ENCODE data around the gene ANTXR2. TPM values are rescaled to one million over a fixed set of nuclear protein-coding genes. Genes with fewer than 3 reads are reported as not detected.
A peak's percentile ranks its signal among the peaks of the same experiment; 100 is the strongest.
"Not testable (repeated sequence)": the region's sequence is repeated elsewhere in the genome, so short reads cannot be mapped to it uniquely, and the experiment has no call there.

Gene ANTXR2
- total RNA-seq, 1 experiment from 2014 or later: 18.9 TPM

GRCh38 chr4:80024335-80024734 lies 48.7 kb downstream of the ANTXR2 start:
- DNase-seq (ENCODE audit: low read depth): no peak

- no peak for DNase-seq (ENCODE audit: low read depth)
Measured at GRCh38 chr4:80022282-80022681, 50.7 kb downstream of the ANTXR2 start.

DNA sequence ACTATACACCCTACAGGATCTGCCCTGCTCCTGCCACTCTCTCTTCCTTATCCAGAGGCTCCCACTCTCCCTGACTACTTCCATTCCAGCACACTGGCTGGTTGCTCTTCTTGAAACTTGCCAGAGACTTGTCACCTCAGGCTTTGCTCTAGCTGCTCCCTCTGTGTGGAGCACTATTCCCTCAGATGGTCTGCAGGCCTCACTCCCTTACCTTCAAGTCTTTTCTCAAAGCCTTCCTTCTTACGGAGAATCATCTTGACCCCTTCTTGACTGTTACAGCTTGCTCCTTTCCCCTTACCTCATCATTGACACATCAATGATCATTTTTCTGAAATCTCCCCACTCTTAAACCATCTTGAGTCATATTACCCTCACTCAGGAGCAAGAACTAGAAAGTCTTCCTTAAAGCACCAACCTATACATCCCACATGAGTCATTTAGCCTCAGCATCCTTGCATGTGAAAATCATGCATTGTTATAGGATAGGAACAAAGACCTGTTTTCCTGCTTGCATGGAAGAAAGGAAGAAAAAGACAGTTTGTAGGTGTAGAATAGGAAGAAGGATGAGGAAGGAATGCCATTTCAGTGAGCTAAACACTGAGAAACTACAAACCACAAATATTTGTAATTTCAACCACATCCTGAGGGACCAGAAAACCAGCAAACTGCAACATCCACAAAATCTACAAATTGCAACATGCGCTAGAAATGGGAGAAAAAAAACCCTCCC lies 55.7 kb downstream of the ANTXR2 start:
- DNase-seq (ENCODE audit: low read depth): peak; percentile 79

DNA sequence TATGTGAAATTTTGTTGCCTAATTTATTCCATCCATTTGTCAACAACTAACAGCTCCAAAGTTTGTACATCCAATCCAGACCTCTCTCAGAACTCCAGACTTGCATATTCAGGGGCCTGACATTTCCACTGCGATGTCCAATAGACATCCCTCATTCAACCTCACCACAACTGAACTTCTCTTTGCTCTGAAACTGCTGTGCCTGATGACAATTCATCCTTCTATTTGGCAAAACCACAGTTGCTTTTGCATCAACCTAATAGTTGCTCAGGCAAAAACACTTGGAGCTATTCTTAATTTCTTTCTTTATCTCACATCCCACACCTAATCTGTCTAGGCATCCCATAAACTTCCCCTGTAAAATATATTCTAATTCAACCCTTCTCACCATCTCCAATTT lies 56.5 kb downstream of the ANTXR2 start:
- peak; percentile 41 for DNase-seq (ENCODE audit: low read depth)

DNA sequence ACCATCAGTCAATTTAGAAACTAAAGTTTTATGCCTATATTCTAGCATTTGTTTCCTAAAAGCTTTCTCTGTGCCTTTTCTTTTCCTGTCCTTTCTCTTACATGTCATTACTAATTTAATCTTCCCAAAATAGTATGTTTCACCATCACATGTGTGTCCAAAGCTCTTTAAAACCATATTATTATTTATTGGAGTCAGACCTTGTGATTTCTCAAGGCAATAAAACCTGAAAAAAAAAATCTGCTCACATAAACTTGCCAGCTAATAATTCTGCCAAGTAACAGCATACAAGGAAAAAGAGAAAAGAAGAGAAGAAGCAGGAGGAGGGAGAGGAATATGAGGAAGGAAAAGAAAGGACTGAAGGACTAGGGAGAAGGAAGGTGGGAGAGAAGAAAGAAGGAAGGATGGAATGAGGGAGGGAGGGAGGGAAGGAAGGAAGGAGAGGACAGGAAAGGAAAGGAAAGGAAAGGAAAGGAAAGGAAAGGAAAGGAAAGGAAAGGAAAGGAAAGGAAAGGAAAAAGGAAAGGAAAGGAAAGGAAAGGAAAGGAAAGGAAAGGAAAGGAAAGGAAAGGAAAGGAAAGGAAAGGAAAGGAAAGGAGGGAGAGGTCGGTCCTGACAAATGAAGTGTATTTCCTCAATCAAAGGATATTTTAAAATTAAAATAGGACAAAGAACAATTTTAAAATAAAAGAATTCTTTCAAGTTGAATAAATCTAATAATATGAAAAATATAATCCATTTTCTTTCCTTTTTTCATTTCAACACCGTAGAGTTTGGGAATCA lies 57.4 kb downstream of the ANTXR2 start:
- no peak for DNase-seq (ENCODE audit: low read depth)

DNA sequence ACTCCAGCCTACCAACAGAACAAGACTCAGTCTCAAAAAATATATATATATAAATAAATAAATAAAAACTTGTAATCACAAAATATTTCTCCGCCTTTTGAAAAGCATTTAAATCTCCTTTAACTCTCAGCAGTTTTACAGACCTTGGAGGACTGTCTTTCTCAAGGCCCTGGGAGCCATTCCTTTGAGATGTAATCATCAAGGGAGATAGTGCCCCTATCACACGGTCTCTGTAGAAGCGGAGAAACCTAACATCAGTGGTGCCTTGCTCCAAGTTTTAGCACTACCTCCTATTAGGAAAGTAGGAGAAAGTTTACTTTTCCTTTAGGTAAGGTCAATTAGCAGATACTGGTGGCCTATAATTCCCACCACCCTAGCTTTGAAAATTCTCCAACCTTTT lies 58.5 kb downstream of the ANTXR2 start:
- DNase-seq (ENCODE audit: low read depth): no peak

DNA sequence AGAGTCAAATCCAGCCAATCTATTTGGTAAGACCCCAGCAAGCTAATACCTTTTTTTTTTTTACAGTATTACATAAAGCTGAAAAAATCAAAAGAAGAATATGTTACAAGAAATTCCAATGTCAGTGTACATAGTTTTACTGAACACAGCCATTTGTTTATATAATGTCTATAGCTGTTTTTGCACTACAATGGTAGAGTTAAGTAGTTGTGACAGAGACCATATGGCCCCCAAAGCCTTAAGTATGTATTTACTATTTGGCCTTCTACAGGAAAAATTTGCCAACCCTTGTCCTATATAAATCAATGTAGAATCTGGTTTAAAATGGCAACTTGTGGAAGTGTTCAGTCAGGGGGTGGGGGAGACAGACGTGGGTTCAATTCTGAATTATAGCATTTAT lies 60.7 kb downstream of the ANTXR2 start:
- no peak for DNase-seq (ENCODE audit: low read depth)

GRCh38 chr4:80011636-80012236 lies 61.3 kb downstream of the ANTXR2 start:
- DNase-seq (ENCODE audit: low read depth): peak; percentile 54

DNA sequence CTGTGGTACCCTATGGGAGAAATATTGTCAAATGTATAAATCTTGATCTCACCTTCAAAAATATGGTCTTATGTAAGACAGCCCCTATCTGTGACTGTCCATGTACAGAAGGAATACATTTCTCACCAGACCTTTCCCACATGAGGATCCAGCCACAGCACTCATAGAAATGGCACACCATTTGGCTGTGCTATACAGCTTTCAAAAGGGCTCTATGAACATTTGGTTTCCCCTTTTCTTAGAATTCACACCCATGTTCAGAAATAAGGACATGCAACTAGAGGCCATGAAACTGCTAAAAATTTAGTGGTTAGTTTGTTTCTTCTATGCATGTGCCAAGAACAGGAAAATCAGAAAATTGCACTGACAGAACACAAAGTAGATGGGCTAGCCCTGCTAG lies 62.7 kb downstream of the ANTXR2 start:
- no peak for DNase-seq (ENCODE audit: low read depth)

GRCh38 chr4:80009806-80010205 lies 63.2 kb downstream of the ANTXR2 start:
- DNase-seq (ENCODE audit: low read depth): peak; percentile 3

DNA sequence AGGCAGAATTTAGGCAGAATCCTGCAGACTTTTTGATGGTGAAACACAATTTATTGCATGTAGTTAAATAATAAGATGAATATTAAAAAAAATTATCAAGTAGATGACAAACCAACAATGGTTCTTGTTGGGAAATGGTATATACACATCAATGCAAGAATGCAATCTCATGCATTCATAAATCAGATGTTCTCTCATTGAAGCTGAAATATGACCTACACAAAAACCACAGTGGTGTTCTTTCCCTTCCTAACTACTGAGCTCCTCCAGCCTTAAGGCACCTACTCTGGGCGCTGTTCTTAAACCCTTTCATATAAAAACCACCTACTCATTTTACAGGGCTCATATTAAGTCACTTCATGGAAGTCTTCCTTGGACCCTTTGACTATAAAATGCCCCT lies 64.1 kb downstream of the ANTXR2 start:
- DNase-seq (ENCODE audit: low read depth): no peak

GRCh38 chr4:80008351-80008750 lies 64.7 kb downstream of the ANTXR2 start:
- DNase-seq (ENCODE audit: low read depth): no peak

DNA sequence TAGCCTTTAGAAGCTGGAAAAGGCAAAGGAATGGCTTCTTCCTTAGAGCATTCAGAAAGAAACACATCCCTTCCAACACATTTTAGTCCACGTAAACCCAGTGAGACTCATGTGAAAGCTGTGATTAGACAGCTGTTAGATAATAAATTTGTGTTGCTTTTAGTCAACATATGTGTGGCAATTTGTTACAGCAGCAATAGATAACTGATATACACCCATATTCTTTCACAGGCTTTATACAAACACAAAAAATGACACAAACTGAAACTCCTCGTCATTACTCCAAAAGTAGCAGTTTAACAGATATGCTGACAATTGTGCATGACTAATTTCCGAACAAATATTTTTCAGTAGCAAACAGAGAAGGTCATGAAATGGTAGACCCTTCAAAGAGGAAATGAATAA lies 65.3 kb downstream of the ANTXR2 start:
- no peak for DNase-seq (ENCODE audit: low read depth)

GRCh38 chr4:80006935-80007744 lies 65.9 kb downstream of the ANTXR2 start:
- no peak for DNase-seq (ENCODE audit: low read depth)

GRCh38 chr4:80005863-80006262 lies 67.2 kb downstream of the ANTXR2 start:
- peak; percentile 63 for DNase-seq (ENCODE audit: low read depth)

DNA sequence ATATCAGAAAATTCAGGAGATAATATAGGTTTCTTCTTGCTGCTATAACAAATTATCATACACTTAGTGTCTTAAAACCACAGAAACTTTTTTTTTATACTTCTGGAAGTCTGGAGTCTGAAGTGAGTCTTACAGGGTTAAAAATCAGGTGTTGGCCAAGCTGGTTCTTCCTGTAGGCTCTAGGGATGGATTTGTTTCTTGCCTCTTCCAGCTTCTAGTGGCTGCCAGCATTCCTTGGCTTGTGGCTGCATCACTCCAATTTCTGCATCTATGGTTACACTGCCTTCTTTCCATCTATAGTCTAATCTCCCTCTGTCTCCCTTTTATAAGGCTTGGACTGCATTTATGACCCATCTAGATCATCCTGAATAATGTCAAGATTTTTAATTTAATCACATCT lies 68.7 kb downstream of the ANTXR2 start:
- DNase-seq (ENCODE audit: low read depth): no peak

- DNase-seq (ENCODE audit: low read depth): not testable (repeated sequence)
Measured at GRCh38 chr4:80002559-80002958, 70.5 kb downstream of the ANTXR2 start.

DNA sequence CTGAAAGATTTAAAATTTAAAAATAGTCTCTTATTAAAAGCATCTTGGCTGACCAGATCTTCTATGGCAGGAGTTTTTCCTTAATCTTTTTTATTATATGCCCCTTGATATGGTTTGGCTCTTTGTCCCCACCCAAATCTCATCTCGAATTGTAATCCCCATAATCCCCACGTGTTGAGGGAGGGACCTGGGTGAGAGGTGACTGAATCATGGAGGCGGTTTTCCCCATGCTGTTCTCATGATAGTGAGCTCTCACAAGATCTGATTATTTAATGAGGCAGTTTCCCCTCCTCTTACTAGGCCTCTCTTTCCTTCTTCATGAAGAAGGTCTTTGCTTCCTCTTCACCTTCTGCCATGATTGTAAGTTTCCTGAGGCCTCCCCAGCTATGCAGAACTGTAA lies 74.0 kb downstream of the ANTXR2 start:
- not testable (repeated sequence) for DNase-seq (ENCODE audit: low read depth)

GRCh38 chr4:79998201-79998600 lies 74.8 kb downstream of the ANTXR2 start:
- DNase-seq (ENCODE audit: low read depth): no peak

- no peak for DNase-seq (ENCODE audit: low read depth)
Measured at GRCh38 chr4:79996851-79997250, 76.2 kb downstream of the ANTXR2 start.

GRCh38 chr4:79993476-79993875 lies 79.6 kb downstream of the ANTXR2 start:
- DNase-seq (ENCODE audit: low read depth): no peak

- no peak for DNase-seq (ENCODE audit: low read depth)
Measured at GRCh38 chr4:79991601-79992000, 81.4 kb downstream of the ANTXR2 start.

Data from M059J (cell line).